ENCODE data around the gene NINL.
"Not testable (repeated sequence)": the region's sequence is repeated elsewhere in the genome, so short reads cannot be mapped to it uniquely, and the experiment has no call there.

Gene NINL

DNA sequence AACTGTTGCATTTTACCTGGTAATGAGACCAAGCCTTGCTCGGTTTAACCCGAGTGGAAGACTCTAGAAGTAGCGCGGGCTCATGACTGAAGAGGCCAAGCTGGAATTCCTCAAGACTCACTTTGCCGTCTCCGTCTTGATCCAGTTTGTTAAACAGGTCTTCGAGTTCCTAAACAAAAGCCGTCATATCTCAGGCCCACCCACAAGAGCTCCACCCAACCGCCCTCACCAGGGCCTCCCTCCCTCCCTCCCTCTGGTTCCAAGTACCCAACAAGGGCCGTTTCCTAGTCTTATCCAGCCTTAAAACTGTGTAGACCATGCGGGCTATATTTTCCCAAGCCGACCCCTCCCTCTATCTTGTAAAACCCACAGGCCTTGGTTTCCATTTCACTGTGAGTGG is 81.4 kb downstream of the NINL start:
- H3K4me1 ChIP-seq (ENCODE audit: control extremely low read depth in 1 of 4, control insufficient read depth in 4 of 4, insufficient read depth in 4 of 4, low read length in 3 of 4), result no peaks in the 10 kb centered on the region
- POLR2A ChIA-PET, result no interaction called here
- CTCF ChIA-PET, result no interaction called here
- H3K27ac ChIP-seq (ENCODE audit: insufficient read depth in 1 of 2, low read depth in 1 of 2, low read length in 2 of 2, poor library complexity in 1 of 2, severe bottlenecking in 2 of 2), result no peak overlapping the region
- no peaks in the 10 kb centered on the region for H3K36me3 ChIP-seq (ENCODE audit: control insufficient read depth in 4 of 4, insufficient read depth in 4 of 4, low read length in 3 of 4)
- WGBS (ENCODE audit: insufficient coverage), result 97% methylated on average over 11 of the region's 12 CpGs
- H3K9me3 ChIP-seq (ENCODE audit: control extremely low read depth in 1 of 5, control insufficient read depth in 4 of 5, insufficient read depth in 2 of 5, low read depth in 1 of 5, low read length in 4 of 5), result no peaks in the 10 kb centered on the region
- H3K4me3 ChIP-seq (ENCODE audit: control insufficient read depth in 1 of 7, extremely low read depth in 1 of 7, insufficient read depth in 4 of 7, low read depth in 2 of 7, low read length in 6 of 7), result no peak overlapping the region
- no peak for DNase-seq
- H3K27me3 ChIP-seq (replicated peaks in 2 of 5; ENCODE audit: control insufficient read depth in 4 of 5, insufficient read depth in 5 of 5, low read length in 4 of 5), result peaks cover 0 to 1% (median 0%) of the 10 kb centered on the region in 5 experiments

GRCh38 chr20:25503051-25503639 is 82.2 kb downstream of the NINL start:
- H3K36me3 ChIP-seq (ENCODE audit: control insufficient read depth in 4 of 4, insufficient read depth in 4 of 4, low read length in 3 of 4); CTCF ChIA-PET; POLR2A ChIA-PET: not testable (repeated sequence)

GRCh38 chr20:25500880-25501351 is 84.4 kb downstream of the NINL start:
- Histone ChIP-seq H3K4me1 (ENCODE audit: control extremely low read depth in 1 of 4, control insufficient read depth in 4 of 4, insufficient read depth in 4 of 4, low read length in 3 of 4) (no peaks in the 10 kb centered on the region), H3K36me3 (ENCODE audit: control insufficient read depth in 4 of 4, insufficient read depth in 4 of 4, low read length in 3 of 4) (no peaks in the 10 kb centered on the region)
- CTCF ChIA-PET, result interaction anchor here (0.6 kb wide), 1 partner anchor 28 kb away, joined by 3 read pairs; no protein-coding TSS in a partner anchor

More at GRCh38 chr20:25503051-25503639, 82.2 kb downstream of the NINL start:
- H3K4me1 ChIP-seq (ENCODE audit: control extremely low read depth in 1 of 4, control insufficient read depth in 4 of 4, insufficient read depth in 4 of 4, low read length in 3 of 4); DNase-seq; H3K27me3 ChIP-seq (replicated peaks in 2 of 5; ENCODE audit: control insufficient read depth in 4 of 5, insufficient read depth in 5 of 5, low read length in 4 of 5); H3K4me3 ChIP-seq (ENCODE audit: control insufficient read depth in 1 of 7, extremely low read depth in 1 of 7, insufficient read depth in 4 of 7, low read depth in 2 of 7, low read length in 6 of 7); H3K27ac ChIP-seq (ENCODE audit: insufficient read depth in 1 of 2, low read depth in 1 of 2, low read length in 2 of 2, poor library complexity in 1 of 2, severe bottlenecking in 2 of 2); H3K9me3 ChIP-seq (ENCODE audit: control extremely low read depth in 1 of 5, control insufficient read depth in 4 of 5, insufficient read depth in 2 of 5, low read depth in 1 of 5, low read length in 4 of 5): not testable (repeated sequence)
- 100% methylated on average over 4 of the region's 6 CpGs for WGBS (ENCODE audit: insufficient coverage)

DNA sequence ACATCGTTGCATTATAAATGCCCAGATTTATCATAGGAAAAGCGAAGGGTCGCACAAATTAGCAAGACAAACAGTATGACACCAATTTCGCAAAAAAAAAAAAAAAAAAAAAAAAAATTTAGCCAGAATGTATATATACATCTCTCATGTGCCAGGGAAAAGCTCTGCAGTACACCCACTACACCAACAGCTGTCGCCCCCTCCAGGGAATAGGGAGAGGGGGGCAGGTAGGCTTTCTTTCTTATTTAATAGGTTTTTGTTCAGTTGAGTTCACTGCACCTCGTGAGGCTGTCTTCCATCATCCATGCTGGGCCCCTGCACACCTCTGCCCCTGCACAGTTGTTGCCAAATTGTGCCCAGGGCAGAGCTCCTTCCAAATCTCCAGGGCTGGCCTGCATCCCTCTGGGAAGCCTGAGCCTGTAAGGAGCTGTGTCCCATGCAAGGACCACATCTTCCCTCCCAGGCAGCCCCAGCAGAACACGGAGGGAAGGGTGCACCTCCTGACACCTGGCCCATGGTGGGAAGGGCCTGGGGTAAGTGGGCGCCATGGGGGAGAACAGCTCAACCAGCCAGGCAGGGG is 85.4 kb downstream of the NINL start:
- ChIA-PET POLR2A (no interaction called here), CTCF (no interaction called here)
- no peak overlapping the region for H3K27ac ChIP-seq (ENCODE audit: insufficient read depth in 1 of 2, low read depth in 1 of 2, low read length in 2 of 2, poor library complexity in 1 of 2, severe bottlenecking in 2 of 2)
- 100% methylated on average over 4 of the region's 8 CpGs for WGBS (ENCODE audit: insufficient coverage)
- no peaks in the 10 kb centered on the region for H3K36me3 ChIP-seq (ENCODE audit: control insufficient read depth in 4 of 4, insufficient read depth in 4 of 4, low read length in 3 of 4)
- H3K4me1 ChIP-seq (ENCODE audit: control extremely low read depth in 1 of 4, control insufficient read depth in 4 of 4, insufficient read depth in 4 of 4, low read length in 3 of 4), result no peaks in the 10 kb centered on the region
- DNase-seq, result no peak
- no peak overlapping the region for H3K4me3 ChIP-seq (ENCODE audit: control insufficient read depth in 1 of 7, extremely low read depth in 1 of 7, insufficient read depth in 4 of 7, low read depth in 2 of 7, low read length in 6 of 7)
- H3K9me3 ChIP-seq (ENCODE audit: control extremely low read depth in 1 of 5, control insufficient read depth in 4 of 5, insufficient read depth in 2 of 5, low read depth in 1 of 5, low read length in 4 of 5), result no peaks in the 10 kb centered on the region
- H3K27me3 ChIP-seq (replicated peaks in 2 of 5; ENCODE audit: control insufficient read depth in 4 of 5, insufficient read depth in 5 of 5, low read length in 4 of 5), result no peaks in the 10 kb centered on the region

More at GRCh38 chr20:25500880-25501351, 84.4 kb downstream of the NINL start:
- H3K27ac ChIP-seq (ENCODE audit: insufficient read depth in 1 of 2, low read depth in 1 of 2, low read length in 2 of 2, poor library complexity in 1 of 2, severe bottlenecking in 2 of 2), result no peak overlapping the region
- POLR2A ChIA-PET, result no interaction called here
- WGBS (ENCODE audit: insufficient coverage), result 100% methylated on average over 12 of the region's 13 CpGs
- no peaks in the 10 kb centered on the region for H3K9me3 ChIP-seq (ENCODE audit: control extremely low read depth in 1 of 5, control insufficient read depth in 4 of 5, insufficient read depth in 2 of 5, low read depth in 1 of 5, low read length in 4 of 5)
- H3K4me3 ChIP-seq (ENCODE audit: control insufficient read depth in 1 of 7, extremely low read depth in 1 of 7, insufficient read depth in 4 of 7, low read depth in 2 of 7, low read length in 6 of 7), result no peak overlapping the region
- no peak for DNase-seq
- no peaks in the 10 kb centered on the region for H3K27me3 ChIP-seq (replicated peaks in 2 of 5; ENCODE audit: control insufficient read depth in 4 of 5, insufficient read depth in 5 of 5, low read length in 4 of 5)

DNA sequence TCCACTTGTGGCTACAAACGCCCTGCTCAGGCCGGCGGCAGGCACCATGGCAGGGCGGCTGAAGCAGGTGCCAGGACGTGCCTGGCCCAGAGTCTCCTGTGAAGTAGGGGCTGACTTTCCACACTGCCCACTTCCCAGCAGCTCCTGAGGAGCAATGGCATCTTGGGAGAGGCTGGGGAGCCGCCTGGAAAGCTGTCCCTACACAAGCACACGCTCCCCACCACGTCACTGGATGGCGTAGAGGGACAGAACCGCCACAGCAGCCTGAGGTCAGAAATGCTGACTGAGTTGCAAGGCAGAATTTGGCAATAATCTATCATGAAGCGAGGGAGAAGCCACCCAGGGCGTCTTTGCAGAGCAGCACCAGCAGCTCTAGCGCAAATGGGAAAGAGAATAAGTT is 86.3 kb downstream of the NINL start:
- whole genome bisulfite sequencing (ENCODE audit: insufficient coverage), result 95% methylated on average over 13 of the region's 13 CpGs
- H3K4me1 ChIP-seq (ENCODE audit: control extremely low read depth in 1 of 4, control insufficient read depth in 4 of 4, insufficient read depth in 4 of 4, low read length in 3 of 4), result no peaks in the 10 kb centered on the region
- no peak for DNase-seq
- no peak overlapping the region for H3K4me3 ChIP-seq (ENCODE audit: control insufficient read depth in 1 of 7, extremely low read depth in 1 of 7, insufficient read depth in 4 of 7, low read depth in 2 of 7, low read length in 6 of 7)
- CTCF ChIA-PET, result no interaction called here
- H3K27me3 ChIP-seq (replicated peaks in 2 of 5; ENCODE audit: control insufficient read depth in 4 of 5, insufficient read depth in 5 of 5, low read length in 4 of 5), result no peaks in the 10 kb centered on the region
- H3K9me3 ChIP-seq (ENCODE audit: control extremely low read depth in 1 of 5, control insufficient read depth in 4 of 5, insufficient read depth in 2 of 5, low read depth in 1 of 5, low read length in 4 of 5), result no peaks in the 10 kb centered on the region
- H3K36me3 ChIP-seq (ENCODE audit: control insufficient read depth in 4 of 4, insufficient read depth in 4 of 4, low read length in 3 of 4), result no peaks in the 10 kb centered on the region
- POLR2A ChIA-PET, result no interaction called here
- no peak overlapping the region for H3K27ac ChIP-seq (ENCODE audit: insufficient read depth in 1 of 2, low read depth in 1 of 2, low read length in 2 of 2, poor library complexity in 1 of 2, severe bottlenecking in 2 of 2)

- H3K4me3 ChIP-seq (ENCODE audit: control insufficient read depth in 1 of 7, extremely low read depth in 1 of 7, insufficient read depth in 4 of 7, low read depth in 2 of 7, low read length in 6 of 7), result no peak overlapping the region
- no peaks in the 10 kb centered on the region for H3K9me3 ChIP-seq (ENCODE audit: control extremely low read depth in 1 of 5, control insufficient read depth in 4 of 5, insufficient read depth in 2 of 5, low read depth in 1 of 5, low read length in 4 of 5)
- DNase-seq, result no peak
- POLR2A ChIA-PET, result no interaction called here
- H3K27ac ChIP-seq (ENCODE audit: insufficient read depth in 1 of 2, low read depth in 1 of 2, low read length in 2 of 2, poor library complexity in 1 of 2, severe bottlenecking in 2 of 2), result no peak overlapping the region
- WGBS (ENCODE audit: insufficient coverage), result 96% methylated on average over 6 of the region's 6 CpGs
- CTCF ChIA-PET, result no interaction called here
- H3K4me1 ChIP-seq (ENCODE audit: control extremely low read depth in 1 of 4, control insufficient read depth in 4 of 4, insufficient read depth in 4 of 4, low read length in 3 of 4), result no peaks in the 10 kb centered on the region
- H3K27me3 ChIP-seq (replicated peaks in 2 of 5; ENCODE audit: control insufficient read depth in 4 of 5, insufficient read depth in 5 of 5, low read length in 4 of 5), result no peaks in the 10 kb centered on the region
- no peaks in the 10 kb centered on the region for H3K36me3 ChIP-seq (ENCODE audit: control insufficient read depth in 4 of 4, insufficient read depth in 4 of 4, low read length in 3 of 4)
Observed at GRCh38 chr20:25498280-25498606, 87.1 kb downstream of the NINL start.

DNA sequence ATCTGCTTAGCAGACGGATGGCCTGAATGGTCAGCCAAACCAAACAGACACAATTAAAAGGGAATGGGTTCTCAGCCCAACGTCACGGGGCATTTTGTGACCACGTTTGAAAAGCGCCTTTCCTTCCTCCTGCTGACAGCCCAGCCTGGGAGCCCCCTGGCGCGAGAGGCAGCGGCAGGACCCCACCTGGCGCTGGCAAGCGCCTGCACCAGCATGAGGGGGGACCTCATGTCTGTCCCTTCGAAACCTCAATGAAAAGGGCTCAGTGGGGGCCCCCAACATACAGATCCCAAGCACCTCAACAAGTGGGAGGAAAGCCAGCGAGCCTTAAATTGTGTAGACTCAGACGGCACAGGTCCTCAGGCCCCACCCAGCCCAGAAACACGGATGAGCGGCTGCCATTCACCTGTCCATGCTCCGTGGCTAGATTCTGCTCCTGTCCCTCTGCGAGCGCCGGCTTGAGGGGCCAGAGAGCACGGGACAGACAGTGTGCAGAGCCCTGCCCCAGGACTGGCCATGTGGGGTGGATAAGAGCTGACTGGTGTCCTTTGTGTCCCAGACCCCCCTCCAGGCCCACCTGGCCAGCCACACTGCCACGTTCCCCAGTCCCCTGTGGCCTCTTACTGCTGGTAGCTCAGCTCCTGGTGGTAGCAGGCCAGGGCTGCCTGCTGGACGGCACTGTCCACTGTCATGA is 87.6 kb downstream of the NINL start:
- Histone ChIP-seq H3K4me1 (ENCODE audit: control extremely low read depth in 1 of 4, control insufficient read depth in 4 of 4, insufficient read depth in 4 of 4, low read length in 3 of 4) (no peaks in the 10 kb centered on the region), H3K27ac (ENCODE audit: insufficient read depth in 1 of 2, low read depth in 1 of 2, low read length in 2 of 2, poor library complexity in 1 of 2, severe bottlenecking in 2 of 2) (no peak overlapping the region), H3K4me3 (ENCODE audit: control insufficient read depth in 1 of 7, extremely low read depth in 1 of 7, insufficient read depth in 4 of 7, low read depth in 2 of 7, low read length in 6 of 7) (no peak overlapping the region), H3K27me3 (replicated peaks in 2 of 5; ENCODE audit: control insufficient read depth in 4 of 5, insufficient read depth in 5 of 5, low read length in 4 of 5) (no peaks in the 10 kb centered on the region), H3K9me3 (ENCODE audit: control extremely low read depth in 1 of 5, control insufficient read depth in 4 of 5, insufficient read depth in 2 of 5, low read depth in 1 of 5, low read length in 4 of 5) (no peaks in the 10 kb centered on the region), H3K36me3 (ENCODE audit: control insufficient read depth in 4 of 4, insufficient read depth in 4 of 4, low read length in 3 of 4) (no peaks in the 10 kb centered on the region)
- POLR2A ChIA-PET, result no interaction called here
- no peak for DNase-seq
- CTCF ChIA-PET, result no interaction called here
- WGBS (ENCODE audit: insufficient coverage), result 85% methylated on average over 19 of the region's 22 CpGs
